AG04450 (cell line): Measurements from ENCODE around the gene STPG1. TPM values are rescaled to one million over a fixed set of nuclear protein-coding genes. Genes with fewer than 3 reads are reported as not detected.
"Not testable (repeated sequence)": the region's sequence is repeated elsewhere in the genome, so short reads cannot be mapped to it uniquely, and the experiment has no call there.

ENCODE experiments used
- CTCF ChIA-PET: fragments of 300-600, 350-600 bp; formaldehyde crosslinking; extraction: SDS; loops from one replicate; lab custom pipeline; 2022; ENCODE audit warnings: antibody characterized with exemption, inconsistent platforms; lab: Charles Lee
- POLR2A ChIA-PET: fragments of 350-600 bp; formaldehyde crosslinking; extraction: SDS; loops from one replicate; lab custom pipeline; 2021; ENCODE audit warnings: antibody characterized with exemption, inconsistent platforms; lab: Yijun Ruan, JAX
- DNase-seq: peaks from one replicate; pipeline ENCODE4 v3.0.0-alpha.2; 2011; ENCODE audit warnings: low read depth, low spot score
- H3K27ac ChIP-seq: one replicate; pipeline ENCODE4 v1.5.1; 2012; ENCODE audit warnings: low read depth, low read length, control low read depth
- H3K27me3 ChIP-seq: one replicate; pipeline ENCODE4 v1.6.0; 2012; ENCODE audit warnings: low read length; ENCODE audit not compliant: control insufficient read depth, insufficient read depth
- H3K4me3 ChIP-seq: 2 replicates; pipeline ENCODE4 v1.5.1; 2011; ENCODE audit warnings: mild to moderate bottlenecking, low read depth, low read length, control low read depth
- H3K9me3 ChIP-seq: 2 replicates; pipeline ENCODE4 v1.5.1; 2012; ENCODE audit warnings: low read length; ENCODE audit not compliant: control insufficient read depth, insufficient read depth
- polyA minus RNA-seq: library from RNA; depleted of rRNA, polyadenylated mRNA; stranded (reverse); fragments of >200 nt; gene quantifications from 2 replicates; pipeline ENCODE4 v1.2.3, GENCODE V29; 2011; rRNA and poly(A)+ RNA removed
- polyA plus RNA-seq: library from polyadenylated mRNA; depleted of rRNA; stranded (reverse); fragments of >200 nt; gene quantifications from 2 replicates; pipeline ENCODE4 v1.2.3, GENCODE V29; 2011; rRNA removed
- TF ChIP-seq, protein P1 (sequence below): IDR thresholded peaks from 2 replicates; pipeline ENCODE4 v1.5.1; 2011; ENCODE audit warnings: low read depth, low read length, control low read depth, inconsistent platforms

The STPG1 gene
- polyA plus RNA-seq: 6.6 and 7.9 TPM in 2 replicates
- polyA minus RNA-seq: 5.5 and 6.7 TPM in 2 replicates

DNA sequence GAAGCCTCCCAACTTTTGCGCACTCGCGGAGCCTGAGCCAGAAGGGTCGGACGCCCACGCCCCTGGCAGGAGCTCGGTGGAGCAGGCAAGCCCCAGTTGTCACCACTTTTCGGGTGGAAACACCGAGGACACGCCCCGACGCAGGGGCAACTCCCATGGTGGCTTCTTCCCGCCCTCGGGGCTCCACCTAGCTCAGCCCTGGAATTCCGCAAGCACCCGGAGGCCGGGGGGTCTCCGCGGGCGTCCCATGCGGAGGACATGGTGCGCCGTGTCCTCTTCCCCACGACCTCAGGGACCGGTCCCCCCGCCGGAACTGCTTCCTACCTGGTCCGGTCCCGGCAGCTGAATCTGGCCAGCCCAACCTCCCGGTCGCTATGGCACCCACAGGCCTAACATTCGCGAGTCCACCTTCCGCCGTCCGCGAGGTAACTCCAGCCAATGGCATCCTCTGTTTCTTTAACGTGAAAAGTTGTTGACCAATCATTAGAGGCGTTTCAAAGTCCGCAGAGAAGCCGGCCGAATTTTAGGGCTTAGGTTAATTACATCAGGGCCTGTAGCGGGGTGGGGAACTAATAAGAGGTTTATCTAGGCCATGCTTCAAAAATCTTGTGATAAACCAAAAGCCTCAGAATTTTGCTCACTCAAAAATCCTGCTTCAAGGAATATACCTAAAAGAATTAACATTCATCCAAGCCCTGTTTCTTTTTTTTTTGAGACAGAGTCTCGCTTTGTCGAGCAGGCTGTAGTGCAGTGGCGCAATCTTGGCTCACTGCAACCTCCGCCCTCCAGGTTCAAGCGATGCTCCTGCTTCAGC lies at the start of gene STPG1:
STPG1 (minus strand) TSS at position 433 of the 814 bp plus-strand sequence. CDS start 12,394 bp downstream, outside the sequence.
- Histone ChIP-seq H3K9me3 (no peaks in the 10 kb centered on the region; the same call in 1 of the 2 replicates), H3K27me3 (no peaks in the 10 kb centered on the region), H3K4me3 (peak within 1 kb of the TSS; percentile 86), H3K27ac (peak within 1 kb of the TSS; percentile 65)
- TF ChIP-seq, protein P1, sequence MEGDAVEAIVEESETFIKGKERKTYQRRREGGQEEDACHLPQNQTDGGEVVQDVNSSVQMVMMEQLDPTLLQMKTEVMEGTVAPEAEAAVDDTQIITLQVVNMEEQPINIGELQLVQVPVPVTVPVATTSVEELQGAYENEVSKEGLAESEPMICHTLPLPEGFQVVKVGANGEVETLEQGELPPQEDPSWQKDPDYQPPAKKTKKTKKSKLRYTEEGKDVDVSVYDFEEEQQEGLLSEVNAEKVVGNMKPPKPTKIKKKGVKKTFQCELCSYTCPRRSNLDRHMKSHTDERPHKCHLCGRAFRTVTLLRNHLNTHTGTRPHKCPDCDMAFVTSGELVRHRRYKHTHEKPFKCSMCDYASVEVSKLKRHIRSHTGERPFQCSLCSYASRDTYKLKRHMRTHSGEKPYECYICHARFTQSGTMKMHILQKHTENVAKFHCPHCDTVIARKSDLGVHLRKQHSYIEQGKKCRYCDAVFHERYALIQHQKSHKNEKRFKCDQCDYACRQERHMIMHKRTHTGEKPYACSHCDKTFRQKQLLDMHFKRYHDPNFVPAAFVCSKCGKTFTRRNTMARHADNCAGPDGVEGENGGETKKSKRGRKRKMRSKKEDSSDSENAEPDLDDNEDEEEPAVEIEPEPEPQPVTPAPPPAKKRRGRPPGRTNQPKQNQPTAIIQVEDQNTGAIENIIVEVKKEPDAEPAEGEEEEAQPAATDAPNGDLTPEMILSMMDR: no peak
- CTCF ChIA-PET: interaction anchor here (0.6 to 3.1 kb wide), 5 partner anchors 22 to 212 kb away, joined by 4 to 13 read pairs (median 7); no protein-coding TSS in a partner anchor
- DNase-seq: peak; percentile 54
- POLR2A ChIA-PET: interaction anchor here (0.9 kb wide), 1 partner anchor 20 kb away, joined by 3 read pairs; no protein-coding TSS in a partner anchor

DNA sequence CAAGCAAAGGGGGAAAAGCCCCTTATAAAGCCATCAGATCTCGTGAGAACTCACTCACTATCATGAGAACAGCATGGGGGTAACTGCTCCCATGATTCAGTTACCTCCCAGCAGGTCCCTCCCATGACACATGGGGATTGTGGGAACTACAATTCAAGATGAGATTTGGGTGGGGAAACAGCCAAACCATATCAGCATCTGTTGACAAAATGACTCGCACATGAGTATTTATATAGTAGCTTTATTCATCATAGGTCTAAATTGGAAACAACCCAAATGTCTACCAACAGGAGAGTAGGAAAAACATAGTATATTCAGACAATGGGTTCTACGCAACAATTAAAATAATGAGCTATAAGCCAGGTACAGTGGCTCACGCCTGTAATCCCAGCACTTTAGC lies 48.5 kb upstream of the STPG1 start:
- H3K27me3 ChIP-seq, POLR2A ChIA-PET, DNase-seq, H3K9me3 ChIP-seq, H3K4me3 ChIP-seq, H3K27ac ChIP-seq, CTCF ChIA-PET: not testable (repeated sequence)

- Histone ChIP-seq H3K4me3 (no peak overlapping the region), H3K27ac (no peak overlapping the region), H3K9me3 (peaks cover 3% of the 10 kb centered on the region), H3K27me3 (no peaks in the 10 kb centered on the region)
- TF ChIP-seq, protein P1: no peak
- no peak for DNase-seq
- ChIA-PET CTCF (interaction anchor here (0.6 kb wide), 1 partner anchor 46 kb away, joined by 4 read pairs; no protein-coding TSS in a partner anchor), POLR2A (no interaction called here)
These were observed 46.1 kb upstream of the STPG1 start for GRCh38 chr1:24459551-24460266.

GRCh38 chr1:24457866-24458265 lies 44.3 kb upstream of the STPG1 start:
- peaks cover 3% of the 10 kb centered on the region for H3K9me3 ChIP-seq
- TF ChIP-seq, protein P1: no peak
- CTCF ChIA-PET: no interaction called here
- H3K4me3 ChIP-seq: no peak overlapping the region
- POLR2A ChIA-PET: no interaction called here
- no peak overlapping the region for H3K27ac ChIP-seq
- H3K27me3 ChIP-seq: no peaks in the 10 kb centered on the region
- DNase-seq: no peak

DNA sequence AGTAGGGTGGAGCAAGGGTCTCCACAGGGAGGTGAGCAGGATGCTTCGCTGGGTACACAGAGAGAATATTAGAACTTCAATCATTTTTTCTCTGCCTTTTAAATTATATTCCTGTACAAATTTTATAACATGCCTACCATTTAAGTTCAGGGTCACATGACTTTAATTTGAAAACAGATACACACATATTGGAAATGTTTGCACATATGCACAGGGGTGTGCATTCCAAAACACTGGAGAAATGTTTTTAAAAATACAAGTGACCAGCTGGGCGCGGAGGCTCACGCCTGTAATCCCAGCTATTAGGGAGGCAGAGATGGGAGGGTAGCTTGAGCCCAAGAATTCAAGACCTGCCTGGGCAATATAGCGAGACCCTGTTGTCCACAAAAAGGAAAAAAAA lies 41.7 kb upstream of the STPG1 start:
- no peak for DNase-seq
- TF ChIP-seq, protein P1: no peak
- CTCF ChIA-PET: interaction anchor here (0.6 kb wide), 1 partner anchor 1962 kb away, joined by 4 read pairs; no protein-coding TSS in a partner anchor
- POLR2A ChIA-PET: no interaction called here
- H3K4me3 ChIP-seq: no peak overlapping the region
- H3K27ac ChIP-seq: peak overlapping the region; percentile 42
- H3K27me3 ChIP-seq: no peaks in the 10 kb centered on the region
- H3K9me3 ChIP-seq: no peaks in the 10 kb centered on the region
